Activated gamma-delta T cell (primary cell): Measurements from ENCODE around the gene PHF21B.

Experiments
- DNase-seq: peaks from one replicate; lab custom pipeline; 2025; lab: John Stamatoyannopoulos, UW

Gene PHF21B

GRCh38 chr22:44840611-44841322 lies 169.0 kb downstream of the PHF21B start:
- DNase-seq, result no peak

- DNase-seq, result no peak
Measured at GRCh38 chr22:44839721-44840120, 170.1 kb downstream of the PHF21B start.

GRCh38 chr22:44839061-44839460 lies 170.7 kb downstream of the PHF21B start:
- DNase-seq, result no peak

GRCh38 chr22:44838316-44839016 lies 171.3 kb downstream of the PHF21B start:
- no peak for DNase-seq

GRCh38 chr22:44837481-44837880 lies 172.3 kb downstream of the PHF21B start:
- no peak for DNase-seq

- DNase-seq, result no peak
Measured at GRCh38 chr22:44834065-44834464, 175.7 kb downstream of the PHF21B start.

- no peak for DNase-seq
Measured at GRCh38 chr22:44831885-44832284, 177.9 kb downstream of the PHF21B start.
